Measurements from ENCODE around the gene HTRA3.

Gene HTRA3

GRCh38 chr4:8315435-8316250, 46.1 kb downstream of the HTRA3 start:
- DNase-seq = no peak

- DNase-seq = no peak
Observed at GRCh38 chr4:8316251-8316771, 46.8 kb downstream of the HTRA3 start.

- DNase-seq = no peak
Observed at GRCh38 chr4:8316911-8317351, 47.4 kb downstream of the HTRA3 start.

DNA sequence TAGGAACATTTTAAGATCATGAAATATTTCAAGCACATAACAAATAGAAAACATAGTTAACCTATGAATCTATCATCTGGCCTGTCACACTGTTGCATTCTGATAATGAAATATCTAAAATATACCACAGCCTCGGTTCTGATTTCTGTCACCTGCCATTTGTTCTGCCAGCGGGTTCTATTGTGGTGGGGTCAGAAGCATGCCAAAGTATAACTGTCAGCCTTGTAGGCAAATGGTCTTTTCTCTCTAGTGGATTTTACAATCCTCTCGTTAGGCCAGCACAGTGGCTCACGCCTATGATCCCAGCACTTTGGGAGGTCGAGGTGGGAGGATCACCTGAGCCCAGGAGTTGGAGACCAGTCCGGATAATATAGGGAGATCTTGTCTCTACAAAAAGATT, 47.9 kb downstream of the HTRA3 start:
- DNase-seq = no peak

- no peak for DNase-seq
Observed at GRCh38 chr4:8318509-8318908, 49.0 kb downstream of the HTRA3 start.

DNA sequence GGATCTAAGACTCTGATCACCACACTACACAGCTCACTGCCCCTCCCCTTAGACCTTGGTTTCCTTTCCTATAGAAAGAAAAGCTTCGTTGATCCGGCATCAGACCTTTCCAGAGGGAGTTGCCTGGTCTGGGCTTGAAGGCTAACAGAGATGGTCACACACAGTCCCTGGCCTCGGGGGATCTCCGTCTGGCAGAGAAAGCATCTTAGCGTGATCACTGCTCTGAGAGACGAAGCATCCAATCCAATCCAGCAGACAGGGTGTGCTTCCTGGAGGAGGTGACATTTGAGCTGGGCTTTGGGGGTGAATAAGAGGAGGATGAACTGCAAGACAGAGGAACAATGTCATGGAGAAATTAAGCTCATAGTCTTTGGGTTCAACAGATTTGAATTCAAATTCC, 49.5 kb downstream of the HTRA3 start:
- DNase-seq = no peak

- peak; percentile 49 for DNase-seq
Observed at GRCh38 chr4:8319731-8320385, 50.3 kb downstream of the HTRA3 start.

- no peak for DNase-seq
Observed at GRCh38 chr4:8320386-8320750, 50.8 kb downstream of the HTRA3 start.

DNA sequence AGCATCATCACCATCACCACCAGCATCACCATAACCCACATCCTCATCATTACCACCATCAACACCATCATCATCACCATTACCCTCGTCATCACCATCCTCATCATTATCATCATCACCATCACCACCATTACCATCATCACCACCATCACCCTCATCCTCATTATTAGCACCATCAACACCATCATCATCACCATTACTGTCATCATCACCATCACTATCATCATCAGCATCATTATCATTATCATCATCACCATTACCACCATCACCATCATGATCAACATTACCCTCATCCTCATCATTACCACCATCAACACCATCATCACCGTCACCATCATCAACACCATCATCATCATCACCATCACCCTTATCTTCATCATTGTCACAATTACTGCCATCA, 51.7 kb downstream of the HTRA3 start:
- no peak for DNase-seq

DNA sequence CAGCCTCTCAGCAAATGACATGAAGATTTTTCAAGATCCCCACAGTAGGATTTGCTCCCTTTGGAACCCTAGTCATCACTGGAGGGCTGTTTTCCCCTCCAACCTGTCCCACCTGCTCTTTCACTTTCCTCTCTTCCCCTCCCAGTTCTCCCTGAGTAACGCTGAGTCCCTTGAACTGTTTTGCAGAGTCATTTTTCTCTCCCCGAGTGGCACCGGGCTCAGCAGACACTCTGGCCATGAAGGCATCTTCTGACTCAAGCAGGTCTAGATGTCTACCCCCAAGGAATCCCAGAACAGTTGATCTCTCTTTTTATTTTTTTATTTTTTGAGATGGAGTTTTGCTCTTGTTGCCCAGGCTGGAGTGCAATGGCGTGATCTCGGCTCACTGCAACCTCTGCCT, 52.2 kb downstream of the HTRA3 start:
- DNase-seq = no peak

- no peak for DNase-seq
Observed at GRCh38 chr4:8322794-8323704, 53.5 kb downstream of the HTRA3 start.

- DNase-seq = no peak
Observed at GRCh38 chr4:8323947-8324555, 54.5 kb downstream of the HTRA3 start.

- no peak for DNase-seq
Observed at GRCh38 chr4:8324640-8325239, 55.2 kb downstream of the HTRA3 start.

DNA sequence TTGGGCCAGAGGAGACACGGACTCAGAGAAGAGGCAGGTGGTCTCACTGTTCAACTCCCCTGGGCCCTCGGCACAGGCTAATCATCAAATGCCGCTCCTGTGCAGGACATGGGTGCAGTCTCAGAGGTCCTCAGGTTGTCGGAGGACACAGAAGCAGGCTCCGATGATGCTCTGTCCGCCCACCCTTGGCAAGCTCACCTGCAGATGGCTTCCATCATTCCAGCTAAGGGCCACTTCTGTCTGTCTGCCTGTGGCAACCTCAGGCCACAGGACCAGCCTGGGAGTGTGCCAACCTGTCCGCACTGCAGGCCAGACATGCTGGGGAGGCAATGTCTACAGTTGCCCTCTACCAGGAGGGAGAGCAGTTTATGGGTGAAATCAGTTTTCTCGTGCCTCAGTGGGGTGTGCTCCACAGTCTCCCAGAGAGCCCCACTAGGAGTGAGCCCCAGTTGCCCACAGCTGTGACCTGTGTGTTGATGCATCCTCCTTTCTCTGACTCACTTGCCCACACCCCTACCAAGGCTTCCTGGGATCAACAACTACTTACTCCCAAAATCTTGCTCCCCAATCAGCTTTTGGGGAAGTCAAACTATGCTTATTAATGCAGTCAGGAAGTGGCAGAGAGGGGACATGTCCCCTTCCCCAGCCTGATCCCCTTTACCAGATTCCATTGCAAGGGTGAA, 55.9 kb downstream of the HTRA3 start:
- no peak for DNase-seq

DNA sequence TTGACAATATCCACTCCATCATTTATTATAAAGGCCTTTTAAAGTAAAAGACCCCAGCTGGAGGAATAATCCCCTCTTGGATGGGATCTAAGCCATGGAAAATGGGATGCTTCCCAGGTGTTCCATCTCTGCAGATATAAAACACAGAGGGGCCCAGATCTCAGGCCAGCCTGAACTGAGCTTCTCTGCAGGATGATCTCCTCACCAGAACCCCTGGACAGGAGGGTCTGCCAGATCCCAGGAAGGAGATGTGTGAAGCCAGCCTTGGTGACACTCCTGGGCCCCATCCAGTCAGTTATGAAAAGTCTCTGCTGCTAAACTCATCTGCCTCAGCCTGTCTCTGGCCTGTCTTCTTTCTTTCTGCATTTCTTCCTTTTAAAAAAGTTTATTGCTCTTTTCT, 56.7 kb downstream of the HTRA3 start:
- DNase-seq = no peak

DNA sequence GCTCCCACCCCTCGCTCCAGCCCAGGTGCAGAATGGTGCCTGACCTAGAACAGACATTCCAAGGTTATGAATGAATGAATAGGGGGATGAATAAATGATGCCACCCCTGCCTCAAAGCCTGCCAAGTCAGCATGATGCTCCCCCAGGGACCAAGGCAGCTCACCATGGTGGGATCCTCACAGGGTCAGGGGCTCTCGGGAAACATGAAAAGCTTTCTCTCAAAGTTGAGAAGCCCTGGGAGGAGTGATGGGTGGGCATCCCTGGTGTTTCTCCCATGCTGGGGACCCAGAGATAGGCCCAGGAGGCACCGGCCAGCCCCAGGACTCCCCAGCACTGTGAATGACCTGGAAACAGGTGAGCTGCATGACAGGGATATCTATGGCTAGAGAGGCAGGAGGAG, 58.9 kb downstream of the HTRA3 start:
- DNase-seq = no peak

GRCh38 chr4:8328866-8329559, 59.5 kb downstream of the HTRA3 start:
- DNase-seq = no peak

GRCh38 chr4:8329560-8329858, 60.0 kb downstream of the HTRA3 start:
- no peak for DNase-seq

GRCh38 chr4:8329859-8330761, 60.6 kb downstream of the HTRA3 start:
- DNase-seq = no peak

Data from suppressor macrophage treated with lipopolysaccharide for 4 hours (primary cell).